GM12878 (cell line): Measurements from ENCODE around the gene SPOCK1.

Source experiments
- ASH2L ChIP-seq: fragments of 300-600, 200-600 bp; sonication (generic); IDR thresholded peaks from 2 replicates; pipeline ENCODE4 v1.6.1; 2017; ENCODE audit warnings: low read depth, mild to moderate bottlenecking, borderline replicate concordance
- CEBPB ChIP-seq, 2 experiments: fragments of 150-350 bp in 1 of 2; IDR thresholded peaks; 2 replicates each; pipeline ENCODE4 v1.6.1; 2012 to 2014; ENCODE audit warnings: low read depth in 2 of 2, low read length in 2 of 2, borderline replicate concordance in 1 of 2, inconsistent platforms in 1 of 2
- EP300 ChIP-seq, 2 experiments: fragments of 150-350 bp in 1 of 2; IDR thresholded peaks; 2 replicates each; pipeline ENCODE4 v1.6.1; 2011 to 2012; ENCODE audit warnings: low read depth in 2 of 2, low read length in 2 of 2, borderline replicate concordance in 1 of 2, improper control_type of control experiment in 1 of 2, inconsistent platforms in 1 of 2; ENCODE audit not compliant: control insufficient read depth in 1 of 2
- EZH2 ChIP-seq: IDR thresholded peaks from 2 replicates; pipeline ENCODE4 v1.6.1; 2012; ENCODE audit warnings: low read depth, mild to moderate bottlenecking, control low read depth, inconsistent platforms, low read length, borderline replicate concordance; ENCODE audit not compliant: control insufficient read depth
- HDAC2 ChIP-seq: fragments of 200-600 bp; sonication (generic); IDR thresholded peaks from 2 replicates; pipeline ENCODE4 v1.6.1; 2017
- JUNB ChIP-seq: IDR thresholded peaks from 2 replicates; pipeline ENCODE4 v1.6.1; 2016; ENCODE audit warnings: antibody characterized with exemption, mild to moderate bottlenecking
- POLR2AphosphoS2 ChIP-seq: IDR thresholded peaks from 2 replicates; pipeline ENCODE4 v1.6.1; 2011; ENCODE audit warnings: low read depth, mild to moderate bottlenecking, low read length, improper control_type of control experiment, moderate library complexity
- RAD51 ChIP-seq: fragments of 450-650 bp; IDR thresholded peaks from 2 replicates; pipeline ENCODE4 v1.6.1; 2016; ENCODE audit warnings: moderate library complexity, mild to moderate bottlenecking, inconsistent platforms
- TF ChIP-seq, protein P1 (sequence below), 3 experiments: IDR thresholded peaks in 2 of 3; conservative IDR thresholded peaks in 1 of 3; 2 replicates each; pipeline ENCODE4 v1.5.1; 2011; ENCODE audit warnings: low read depth in 3 of 3, low read length in 3 of 3, mild to moderate bottlenecking in 3 of 3, control low read depth in 2 of 3, moderate library complexity in 2 of 3, inconsistent platforms in 1 of 3, mixed read lengths in 1 of 3; ENCODE audit not compliant: control insufficient read depth in 2 of 3, insufficient read depth in 1 of 3; ENCODE audit errors: extremely low read depth in 1 of 3
- TF ChIP-seq, protein P2 (sequence below): fragments of 450-650 bp; IDR thresholded peaks from 2 replicates; pipeline ENCODE4 v1.6.1; 2017; ENCODE audit warnings: low read depth, mild to moderate bottlenecking, moderate library complexity
- TF ChIP-seq, protein P3 (sequence below): IDR thresholded peaks from 2 replicates; pipeline ENCODE4 v1.6.1; 2012; ENCODE audit warnings: low read depth, low read length, improper control_type of control experiment

DNA sequence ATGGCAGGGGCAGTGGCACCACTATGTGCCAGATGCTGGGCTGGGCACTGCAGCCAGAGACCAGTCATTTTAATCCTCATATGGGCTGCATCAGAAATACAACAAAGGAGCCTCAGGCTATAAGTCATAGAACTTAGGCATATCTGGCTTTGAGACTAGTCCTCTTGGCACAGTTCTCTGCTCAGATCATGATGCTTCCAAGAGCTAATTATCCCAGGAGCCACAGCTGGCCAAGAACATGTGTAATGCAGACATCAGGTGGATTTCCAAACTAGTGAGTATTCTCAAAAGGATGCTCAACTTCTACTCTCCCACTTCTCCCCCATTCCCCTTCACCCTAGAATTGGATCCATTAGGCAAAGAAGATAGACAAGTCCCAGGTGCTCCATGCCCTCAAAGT lies 571.6 kb downstream of the SPOCK1 start:
- TF ChIP-seq CEBPB (IDR thresholded peaks at IDR 0.05; ENCODE audit: borderline replicate concordance in 1 of 2, low read depth in 2 of 2, low read length in 2 of 2) (no peak), EZH2 (no peak), JUNB (no peak), POLR2AphosphoS2 (no peak), EP300 (IDR thresholded peaks at IDR 0.05; ENCODE audit: borderline replicate concordance in 1 of 2, control insufficient read depth in 1 of 2, low read depth in 2 of 2, low read length in 2 of 2) (no peak), RAD51 (no peak), HDAC2 (no peak), ASH2L (no peak)
- TF ChIP-seq, protein P1, sequence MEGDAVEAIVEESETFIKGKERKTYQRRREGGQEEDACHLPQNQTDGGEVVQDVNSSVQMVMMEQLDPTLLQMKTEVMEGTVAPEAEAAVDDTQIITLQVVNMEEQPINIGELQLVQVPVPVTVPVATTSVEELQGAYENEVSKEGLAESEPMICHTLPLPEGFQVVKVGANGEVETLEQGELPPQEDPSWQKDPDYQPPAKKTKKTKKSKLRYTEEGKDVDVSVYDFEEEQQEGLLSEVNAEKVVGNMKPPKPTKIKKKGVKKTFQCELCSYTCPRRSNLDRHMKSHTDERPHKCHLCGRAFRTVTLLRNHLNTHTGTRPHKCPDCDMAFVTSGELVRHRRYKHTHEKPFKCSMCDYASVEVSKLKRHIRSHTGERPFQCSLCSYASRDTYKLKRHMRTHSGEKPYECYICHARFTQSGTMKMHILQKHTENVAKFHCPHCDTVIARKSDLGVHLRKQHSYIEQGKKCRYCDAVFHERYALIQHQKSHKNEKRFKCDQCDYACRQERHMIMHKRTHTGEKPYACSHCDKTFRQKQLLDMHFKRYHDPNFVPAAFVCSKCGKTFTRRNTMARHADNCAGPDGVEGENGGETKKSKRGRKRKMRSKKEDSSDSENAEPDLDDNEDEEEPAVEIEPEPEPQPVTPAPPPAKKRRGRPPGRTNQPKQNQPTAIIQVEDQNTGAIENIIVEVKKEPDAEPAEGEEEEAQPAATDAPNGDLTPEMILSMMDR (IDR thresholded peaks at IDR 0.05 in 2 of 3, conservative IDR thresholded peaks at IDR 0.05 in 1 of 3; ENCODE audit: control insufficient read depth in 2 of 3, extremely low read depth in 1 of 3, insufficient read depth in 1 of 3, low read depth in 3 of 3, low read length in 3 of 3): no peak
- TF ChIP-seq, protein P2, sequence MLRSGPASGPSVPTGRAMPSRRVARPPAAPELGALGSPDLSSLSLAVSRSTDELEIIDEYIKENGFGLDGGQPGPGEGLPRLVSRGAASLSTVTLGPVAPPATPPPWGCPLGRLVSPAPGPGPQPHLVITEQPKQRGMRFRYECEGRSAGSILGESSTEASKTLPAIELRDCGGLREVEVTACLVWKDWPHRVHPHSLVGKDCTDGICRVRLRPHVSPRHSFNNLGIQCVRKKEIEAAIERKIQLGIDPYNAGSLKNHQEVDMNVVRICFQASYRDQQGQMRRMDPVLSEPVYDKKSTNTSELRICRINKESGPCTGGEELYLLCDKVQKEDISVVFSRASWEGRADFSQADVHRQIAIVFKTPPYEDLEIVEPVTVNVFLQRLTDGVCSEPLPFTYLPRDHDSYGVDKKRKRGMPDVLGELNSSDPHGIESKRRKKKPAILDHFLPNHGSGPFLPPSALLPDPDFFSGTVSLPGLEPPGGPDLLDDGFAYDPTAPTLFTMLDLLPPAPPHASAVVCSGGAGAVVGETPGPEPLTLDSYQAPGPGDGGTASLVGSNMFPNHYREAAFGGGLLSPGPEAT: no peak
- TF ChIP-seq, protein P3, sequence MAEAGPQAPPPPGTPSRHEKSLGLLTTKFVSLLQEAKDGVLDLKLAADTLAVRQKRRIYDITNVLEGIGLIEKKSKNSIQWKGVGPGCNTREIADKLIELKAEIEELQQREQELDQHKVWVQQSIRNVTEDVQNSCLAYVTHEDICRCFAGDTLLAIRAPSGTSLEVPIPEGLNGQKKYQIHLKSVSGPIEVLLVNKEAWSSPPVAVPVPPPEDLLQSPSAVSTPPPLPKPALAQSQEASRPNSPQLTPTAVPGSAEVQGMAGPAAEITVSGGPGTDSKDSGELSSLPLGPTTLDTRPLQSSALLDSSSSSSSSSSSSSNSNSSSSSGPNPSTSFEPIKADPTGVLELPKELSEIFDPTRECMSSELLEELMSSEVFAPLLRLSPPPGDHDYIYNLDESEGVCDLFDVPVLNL: no peak
